HUES6 (cell line): ENCODE measurements around the gene SCAF8.

ENCODE experiments used
- H3K27ac ChIP-seq: 2 replicates; pipeline ENCODE4 v1.7.0; 2013; ENCODE audit warnings: low read depth, mild to moderate bottlenecking, low read length, inconsistent platforms
- H3K27me3 ChIP-seq: 2 replicates; pipeline ENCODE4 v1.6.1; 2013; ENCODE audit warnings: low read length; ENCODE audit not compliant: control insufficient read depth, insufficient read depth
- H3K36me3 ChIP-seq: 2 replicates; pipeline ENCODE4 v1.6.1; 2013; ENCODE audit warnings: low read length; ENCODE audit not compliant: control insufficient read depth, insufficient read depth
- H3K4me1 ChIP-seq: 2 replicates; pipeline ENCODE4 v1.6.1; 2013; ENCODE audit warnings: low read length; ENCODE audit not compliant: control insufficient read depth, insufficient read depth
- H3K4me3 ChIP-seq: 2 replicates; pipeline ENCODE4 v1.5.1; 2013; ENCODE audit warnings: low read depth, low read length
- H3K9ac ChIP-seq: one replicate; pipeline ENCODE4 v1.6.1; 2013; ENCODE audit warnings: mild to moderate bottlenecking, low read length
- H3K9me3 ChIP-seq: 2 replicates; pipeline ENCODE4 v1.6.1; 2013; ENCODE audit warnings: low read depth, low read length; ENCODE audit not compliant: control insufficient read depth, insufficient read depth

Gene SCAF8

DNA sequence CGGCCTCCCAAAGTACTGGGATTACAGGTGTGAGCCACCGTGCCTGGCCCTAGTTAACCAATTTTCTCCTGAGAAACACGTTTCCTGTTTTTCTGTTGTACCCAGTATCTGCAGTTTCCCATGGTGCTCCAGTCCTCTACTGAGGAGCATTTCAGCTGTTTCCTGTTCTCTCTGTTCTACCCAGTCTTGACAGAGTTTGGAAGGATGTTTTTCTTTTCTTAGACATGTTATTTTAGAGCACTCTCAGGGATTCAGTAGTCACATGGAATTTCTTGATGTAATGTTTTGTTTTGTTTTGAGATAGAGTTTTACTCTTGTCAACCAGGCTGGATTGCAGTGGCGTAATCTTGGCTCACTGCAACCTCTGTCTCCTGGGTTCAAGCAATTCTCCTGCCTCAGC lies 132.1 kb downstream of the SCAF8 start:
- Histone ChIP-seq H3K27ac (no peak overlapping the region), H3K9ac (no peak overlapping the region), H3K4me1 (peaks cover 7% of the 10 kb centered on the region), H3K36me3 (no peaks in the 10 kb centered on the region), H3K27me3 (no peaks in the 10 kb centered on the region), H3K4me3 (no peak overlapping the region), H3K9me3 (no peaks in the 10 kb centered on the region)

- Histone ChIP-seq H3K27ac (no peak overlapping the region), H3K9me3 (no peaks in the 10 kb centered on the region), H3K4me3 (no peak overlapping the region), H3K27me3 (no peaks in the 10 kb centered on the region), H3K9ac (no peak overlapping the region), H3K36me3 (no peaks in the 10 kb centered on the region), H3K4me1 (peaks cover 14% of the 10 kb centered on the region)
Observed at GRCh38 chr6:154868143-154868594, 135.0 kb downstream of the SCAF8 start.

GRCh38 chr6:154872542-154873114 lies 139.4 kb downstream of the SCAF8 start:
- Histone ChIP-seq H3K36me3 (no peaks in the 10 kb centered on the region), H3K27me3 (no peaks in the 10 kb centered on the region), H3K27ac (no peak overlapping the region), H3K4me3 (no peak overlapping the region), H3K9me3 (no peaks in the 10 kb centered on the region), H3K4me1 (peaks cover 35% of the 10 kb centered on the region), H3K9ac (no peak overlapping the region)

DNA sequence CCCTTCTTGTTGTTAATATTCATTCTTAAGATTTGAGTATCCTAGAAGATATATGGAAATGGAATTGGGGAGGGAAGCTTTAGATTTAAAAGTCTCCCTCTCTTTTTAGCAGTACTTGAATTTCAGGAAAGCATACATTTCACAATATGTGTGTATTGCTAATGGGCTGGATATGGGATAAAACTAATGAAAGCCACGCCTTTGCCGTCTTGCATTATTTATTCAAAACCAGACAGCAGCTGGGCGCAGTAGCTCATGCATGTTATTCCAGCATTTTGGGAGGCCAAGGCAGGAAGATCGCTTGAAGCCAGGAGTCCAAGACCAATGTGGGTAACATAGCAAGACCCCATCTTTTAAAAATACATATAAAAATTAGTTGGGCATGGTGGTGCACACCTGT lies 140.3 kb downstream of the SCAF8 start:
- no peaks in the 10 kb centered on the region for H3K9me3 ChIP-seq
- no peak overlapping the region for H3K4me3 ChIP-seq
- no peaks in the 10 kb centered on the region for H3K36me3 ChIP-seq
- H3K4me1 ChIP-seq, result peaks cover 44% of the 10 kb centered on the region
- H3K27me3 ChIP-seq, result no peaks in the 10 kb centered on the region
- no peak overlapping the region for H3K9ac ChIP-seq
- H3K27ac ChIP-seq, result no peak overlapping the region

DNA sequence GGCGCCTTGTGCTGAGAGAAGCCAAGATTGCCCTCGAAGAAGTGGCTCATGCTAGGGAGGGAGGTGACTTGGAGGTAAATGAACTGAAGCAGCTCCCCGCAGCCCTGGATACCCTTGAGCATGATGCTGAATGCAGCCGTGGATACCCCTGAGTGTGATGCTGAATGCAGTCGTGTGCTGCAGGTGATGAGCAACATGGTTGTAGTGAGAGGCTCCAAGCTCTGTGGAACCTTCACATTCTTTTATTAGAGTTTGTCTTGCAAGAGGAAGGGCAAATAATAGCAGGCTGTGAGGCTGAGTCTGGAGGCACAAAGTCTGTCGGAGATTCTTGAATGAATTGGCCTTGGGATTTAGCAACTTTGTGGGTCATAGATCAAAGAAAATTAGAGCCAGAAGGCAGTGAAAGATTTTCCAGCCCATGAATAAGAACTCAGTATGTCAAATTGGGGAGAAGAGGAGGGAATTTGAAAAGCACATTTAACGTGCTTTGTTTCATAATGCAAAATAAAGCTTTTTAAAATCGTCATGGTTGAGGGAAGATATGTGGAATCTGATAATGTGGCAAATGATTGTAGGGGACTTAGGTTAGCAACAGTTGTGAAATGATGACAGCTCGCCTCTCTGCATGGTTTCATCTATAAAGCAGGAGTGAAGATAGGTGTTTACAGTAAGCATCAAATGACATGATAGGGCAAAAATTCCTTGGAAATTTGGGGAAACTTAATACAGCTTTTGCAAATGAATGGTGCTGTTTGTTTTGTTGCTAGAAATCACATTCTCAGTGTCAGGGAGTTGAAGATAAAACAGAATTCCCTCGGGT lies 141.8 kb downstream of the SCAF8 start:
- H3K27ac ChIP-seq, result no peak overlapping the region; the same call in 1 of the 2 replicates
- H3K4me3 ChIP-seq, result no peak overlapping the region
- no peaks in the 10 kb centered on the region for H3K27me3 ChIP-seq
- H3K4me1 ChIP-seq, result peaks cover 55% of the 10 kb centered on the region
- no peaks in the 10 kb centered on the region for H3K9me3 ChIP-seq
- H3K9ac ChIP-seq, result no peak overlapping the region
- H3K36me3 ChIP-seq, result 0 out of 2 replicates have a peak, but pooled peaks cover 3% of the 10 kb centered on the region

- H3K27me3 ChIP-seq, result no peaks in the 10 kb centered on the region
- H3K4me1 ChIP-seq, result peaks cover 55% of the 10 kb centered on the region
- H3K9ac ChIP-seq, result no peak overlapping the region
- H3K9me3 ChIP-seq, result no peaks in the 10 kb centered on the region
- H3K27ac ChIP-seq, result no peak overlapping the region
- H3K4me3 ChIP-seq, result no peak overlapping the region
- 0 out of 2 replicates have a peak, but pooled peaks cover 3% of the 10 kb centered on the region for H3K36me3 ChIP-seq
Observed at GRCh38 chr6:154876486-154877280, 143.5 kb downstream of the SCAF8 start.

DNA sequence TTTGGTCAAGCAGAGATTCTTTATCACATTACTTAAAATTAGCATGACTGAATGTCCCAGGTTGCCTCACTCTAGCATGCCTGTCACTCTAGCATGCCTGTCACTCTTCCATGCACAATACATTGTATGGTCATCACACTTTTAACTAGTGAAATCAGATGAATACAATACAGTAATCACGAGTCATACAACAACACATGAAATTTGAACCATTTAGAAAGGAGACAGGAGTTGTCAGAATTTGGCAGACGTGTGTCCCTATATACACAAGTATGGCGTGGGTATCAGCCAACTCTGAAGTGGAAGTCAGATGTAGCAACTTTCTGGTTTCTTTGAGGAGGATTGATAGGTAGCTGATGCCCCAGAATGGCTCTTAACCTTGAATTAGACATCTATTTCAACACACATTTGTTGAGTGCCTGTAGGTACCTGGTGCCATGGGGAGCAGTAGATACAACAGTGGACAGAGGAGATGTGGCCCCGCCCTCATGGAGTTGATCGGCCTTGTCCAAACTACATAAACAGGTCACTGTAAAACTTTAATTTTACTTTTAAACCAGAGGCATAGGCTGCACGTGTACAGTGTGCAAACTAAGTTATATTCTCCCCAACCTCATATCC lies 145.8 kb downstream of the SCAF8 start:
- Histone ChIP-seq H3K4me1 (peaks cover 48% of the 10 kb centered on the region), H3K36me3 (0 out of 2 replicates have a peak, but pooled peaks cover 3% of the 10 kb centered on the region), H3K27me3 (no peaks in the 10 kb centered on the region), H3K9ac (no peak overlapping the region), H3K4me3 (no peak overlapping the region), H3K27ac (no peak overlapping the region), H3K9me3 (no peaks in the 10 kb centered on the region)

GRCh38 chr6:154882107-154882506 lies 148.9 kb downstream of the SCAF8 start:
- H3K4me1 ChIP-seq, result peaks cover 24% of the 10 kb centered on the region
- no peak overlapping the region for H3K9ac ChIP-seq
- no peaks in the 10 kb centered on the region for H3K27me3 ChIP-seq
- H3K9me3 ChIP-seq, result no peaks in the 10 kb centered on the region
- 0 out of 2 replicates have a peak, but pooled peaks cover 3% of the 10 kb centered on the region for H3K36me3 ChIP-seq
- H3K4me3 ChIP-seq, result no peak overlapping the region
- H3K27ac ChIP-seq, result no peak overlapping the region
